ENCODE data around the gene CNTN6. TPM values are rescaled to one million over a fixed set of nuclear protein-coding genes. Genes with fewer than 3 reads are reported as not detected.

The CNTN6 gene
- total and polyA plus RNA-seq, 11 donors: not detected

GRCh38 chr3:1355691-1356090 is 262.9 kb downstream of the CNTN6 start:
- H3K4me3 ChIP-seq: no peak overlapping the region
- no peaks in the 10 kb centered on the region for H3K9me3 ChIP-seq
- no peak for DNase-seq
- no peaks in the 10 kb centered on the region for H3K27me3 ChIP-seq
- intact Hi-C loops (cut with DNase I): no loop called here
- TF ChIP-seq POLR2A (IDR thresholded peaks at IDR 0.05) (no peak), CTCF (IDR thresholded peaks at IDR 0.05) (no peak)
- no peak overlapping the region for H3K27ac ChIP-seq
- no peak for ATAC-seq
- no peaks in the 10 kb centered on the region for H3K36me3 ChIP-seq
- no peaks in the 10 kb centered on the region for H3K4me1 ChIP-seq
- 29 to 39% (median 34%) methylated on average over 3 of the region's 3 CpGs for WGBS, 4 donors

- H3K36me3 ChIP-seq: no peaks in the 10 kb centered on the region
- WGBS, 4 donors: 76 to 80% (median 77%) methylated on average over 3 of the region's 3 CpGs
- no peak for DNase-seq
Measured at GRCh38 chr3:1356101-1356500, 263.3 kb downstream of the CNTN6 start.

GRCh38 chr3:1365528-1365927 is 272.7 kb downstream of the CNTN6 start:
- TF ChIP-seq POLR2A (IDR thresholded peaks at IDR 0.05) (no peak), CTCF (IDR thresholded peaks at IDR 0.05) (no peak)
- Histone ChIP-seq H3K4me1 (no peaks in the 10 kb centered on the region), H3K9me3 (no peaks in the 10 kb centered on the region), H3K4me3 (no peak overlapping the region), H3K27me3 (no peaks in the 10 kb centered on the region), H3K36me3 (no peaks in the 10 kb centered on the region), H3K27ac (no peak overlapping the region)
- DNase-seq (no peak), ATAC-seq (no peak)
- WGBS, 4 donors: 78 to 86% (median 81%) methylated on average over 2 of the region's 2 CpGs
- intact Hi-C loops (cut with DNase I): no loop called here

More at GRCh38 chr3:1356101-1356500, 263.3 kb downstream of the CNTN6 start:
- H3K4me1 ChIP-seq: no peaks in the 10 kb centered on the region
- TF ChIP-seq POLR2A (IDR thresholded peaks at IDR 0.05): no peak
- TF ChIP-seq CTCF (IDR thresholded peaks at IDR 0.05): no peak
- intact Hi-C loops (cut with DNase I): no loop called here
- H3K4me3 ChIP-seq: no peak overlapping the region
- no peak for ATAC-seq
- no peaks in the 10 kb centered on the region for H3K9me3 ChIP-seq
- no peaks in the 10 kb centered on the region for H3K27me3 ChIP-seq
- no peak overlapping the region for H3K27ac ChIP-seq

- Histone ChIP-seq H3K4me3 (no peak overlapping the region), H3K27ac (no peak overlapping the region), H3K27me3 (no peaks in the 10 kb centered on the region), H3K9me3 (peaks cover 0 to 9% (median 0%) of the 10 kb centered on the region in 12 donors), H3K36me3 (no peaks in the 10 kb centered on the region), H3K4me1 (no peaks in the 10 kb centered on the region)
- DNase-seq (no peak), ATAC-seq (no peak)
- 60 to 77% (median 73%) methylated on average over 2 of the region's 2 CpGs for WGBS, 4 donors
- TF ChIP-seq POLR2A (IDR thresholded peaks at IDR 0.05) (no peak), CTCF (IDR thresholded peaks at IDR 0.05) (no peak)
- intact Hi-C loops (cut with DNase I): no loop called here
Measured at GRCh38 chr3:1374471-1374870, 281.6 kb downstream of the CNTN6 start.
